SK-N-SH (cell line): ENCODE results near the gene KCNE5.
"Not testable (repeated sequence)": the region's sequence is repeated elsewhere in the genome, so short reads cannot be mapped to it uniquely, and the experiment has no call there.

Source experiments
- FOXM1 ChIP-seq: IDR thresholded peaks from 2 replicates; pipeline ENCODE4 v1.4.0; 2012; ENCODE audit warnings: low read depth, mild to moderate bottlenecking
- POLR2AphosphoS5 ChIP-seq: IDR thresholded peaks from 2 replicates; pipeline ENCODE4 v1.6.1; 2012; ENCODE audit warnings: low read depth, low read length
- RAD21 ChIP-seq: IDR thresholded peaks from 2 replicates; pipeline ENCODE4 v1.6.1; 2012; ENCODE audit warnings: mild to moderate bottlenecking, low read length

- TF ChIP-seq POLR2AphosphoS5, RAD21, FOXM1: not testable (repeated sequence)
These were observed 19.7 kb upstream of the KCNE5 start for GRCh38 chrX:109644671-109645070.
